Activated CD4-positive, alpha-beta T cell treated with anti-CD3 and anti-CD28 coated beads, Interleukin-2, amount 10 ng/mL, durations not matched to agents 7 days and 5 days (primary cell): ENCODE data around the gene NUDT21. TPM values are rescaled to one million over a fixed set of nuclear protein-coding genes. Genes with fewer than 3 reads are reported as not detected.

Source experiments
- CTCF ChIA-PET: fragments of 350-600 bp; sonication (Branson Sonifier 250); formaldehyde crosslinking; loops from one replicate; lab custom pipeline; 2021; ENCODE audit warnings: antibody characterized with exemption; lab: Charles Lee
- POLR2A ChIA-PET: fragments of 350-600 bp; sonication (Branson Sonifier 250); formaldehyde crosslinking; loops from one replicate; lab custom pipeline; 2021; ENCODE audit warnings: antibody characterized with exemption; lab: Charles Lee
- DNase-seq: peaks from one replicate; pipeline ENCODE4 v3.0.0-alpha.2; 2020
- H3K27ac Mint-ChIP-seq: one replicate; pipeline ENCODE4 v1.8.0; 2021; ENCODE audit warnings: mild to moderate bottlenecking, moderate library complexity, mixed read lengths
- H3K27me3 Mint-ChIP-seq: one replicate; pipeline ENCODE4 v1.8.0; 2021; ENCODE audit warnings: mixed read lengths
- H3K36me3 Mint-ChIP-seq: one replicate; pipeline ENCODE4 v1.8.0; 2021; ENCODE audit warnings: low read depth, mixed read lengths
- H3K4me1 Mint-ChIP-seq: one replicate; pipeline ENCODE4 v1.8.0; 2021; ENCODE audit warnings: mixed read lengths
- H3K4me3 Mint-ChIP-seq: one replicate; pipeline ENCODE4 v1.8.0; 2021; ENCODE audit warnings: mild to moderate bottlenecking, moderate library complexity, mixed read lengths
- H3K9me3 Mint-ChIP-seq: one replicate; pipeline ENCODE4 v1.8.0; 2021; ENCODE audit warnings: mixed read lengths
- total RNA-seq, 2 experiments: library from RNA; stranded (reverse); gene quantifications; one replicate each; pipeline ENCODE4 v1.2.3, GENCODE V29; 2021

NUDT21 gene
- total RNA-seq, 2 experiments from 2014 or later = 213 to 241 TPM

DNA sequence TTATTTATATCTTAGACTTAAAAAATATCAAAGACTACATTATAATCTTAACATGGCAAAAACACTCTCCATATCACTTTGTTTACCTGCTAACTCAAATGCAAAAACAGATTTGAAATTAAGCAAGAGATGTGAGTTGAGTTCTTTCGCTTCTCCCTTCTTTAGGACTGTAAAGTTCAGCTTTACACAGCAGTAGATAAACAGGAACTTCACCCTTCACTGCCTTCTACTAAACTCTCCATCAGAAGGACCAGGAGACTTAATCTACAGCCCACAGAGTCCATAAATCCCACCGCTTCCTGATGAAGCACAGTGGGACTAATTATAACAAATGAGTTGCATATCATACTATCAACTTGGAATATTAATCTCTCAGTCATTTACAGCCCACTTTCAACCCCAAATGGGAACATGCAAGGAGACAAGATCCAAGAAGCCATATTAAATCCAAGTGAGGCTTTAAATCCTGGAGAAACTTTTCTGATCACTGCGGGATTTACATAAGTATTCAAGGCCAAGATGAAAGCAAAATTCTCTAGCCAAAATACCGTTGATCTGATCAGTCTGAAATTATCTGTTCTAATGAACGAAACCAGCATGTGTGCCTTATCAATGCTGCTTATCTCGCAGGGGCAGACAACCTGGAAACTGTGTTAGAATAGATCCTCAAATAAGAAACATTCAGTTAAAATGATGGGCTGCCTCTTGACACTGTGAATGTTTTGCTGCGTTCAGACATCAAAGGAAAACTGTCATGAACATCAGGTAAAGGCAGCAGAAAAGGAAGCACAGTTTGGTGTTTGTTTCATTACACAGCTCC, 27.3 kb downstream of the NUDT21 start:
- Mint-ChIP-seq H3K36me3 (peaks cover 6% of the 10 kb centered on the region), H3K4me1 (peaks cover 50% of the 10 kb centered on the region), H3K27me3 (no peaks in the 10 kb centered on the region), H3K27ac (peak overlapping the region; percentile 87), H3K9me3 (no peaks in the 10 kb centered on the region), H3K4me3 (peak overlapping the region; percentile 92)
- POLR2A ChIA-PET = no interaction called here
- DNase-seq = peak; percentile 20
- CTCF ChIA-PET = no interaction called here

DNA sequence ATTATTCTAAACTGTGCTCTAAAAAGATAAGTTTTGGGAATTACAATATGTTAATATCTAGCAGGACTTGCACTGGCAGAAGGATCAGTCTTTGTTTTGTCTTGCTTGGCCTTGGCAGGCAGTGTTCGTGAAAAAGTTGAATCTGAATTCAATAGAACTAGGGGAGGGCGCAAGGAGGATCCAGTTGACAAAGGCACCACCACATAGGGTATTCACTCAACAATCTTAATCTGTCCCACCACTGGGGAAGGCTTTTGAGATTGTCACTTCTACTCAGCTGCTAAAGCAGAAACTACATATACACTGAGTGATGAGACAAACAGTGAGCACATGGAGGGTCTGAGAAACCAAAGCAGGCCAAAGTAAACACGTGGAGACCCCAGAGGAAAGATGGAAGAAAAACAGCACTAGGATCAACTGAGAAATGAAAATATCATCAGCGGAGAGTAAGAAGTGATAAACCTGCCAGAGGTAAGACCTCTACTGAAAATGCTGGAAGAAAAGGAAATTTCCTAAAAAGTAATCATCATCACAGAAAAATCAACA, 28.2 kb downstream of the NUDT21 start:
- Mint-ChIP-seq H3K27ac (no peak overlapping the region), H3K4me1 (peaks cover 44% of the 10 kb centered on the region), H3K27me3 (no peaks in the 10 kb centered on the region), H3K36me3 (peaks cover 8% of the 10 kb centered on the region), H3K9me3 (no peaks in the 10 kb centered on the region), H3K4me3 (peak overlapping the region; percentile 7)
- POLR2A ChIA-PET = no interaction called here
- CTCF ChIA-PET = no interaction called here
- DNase-seq = no peak

DNA sequence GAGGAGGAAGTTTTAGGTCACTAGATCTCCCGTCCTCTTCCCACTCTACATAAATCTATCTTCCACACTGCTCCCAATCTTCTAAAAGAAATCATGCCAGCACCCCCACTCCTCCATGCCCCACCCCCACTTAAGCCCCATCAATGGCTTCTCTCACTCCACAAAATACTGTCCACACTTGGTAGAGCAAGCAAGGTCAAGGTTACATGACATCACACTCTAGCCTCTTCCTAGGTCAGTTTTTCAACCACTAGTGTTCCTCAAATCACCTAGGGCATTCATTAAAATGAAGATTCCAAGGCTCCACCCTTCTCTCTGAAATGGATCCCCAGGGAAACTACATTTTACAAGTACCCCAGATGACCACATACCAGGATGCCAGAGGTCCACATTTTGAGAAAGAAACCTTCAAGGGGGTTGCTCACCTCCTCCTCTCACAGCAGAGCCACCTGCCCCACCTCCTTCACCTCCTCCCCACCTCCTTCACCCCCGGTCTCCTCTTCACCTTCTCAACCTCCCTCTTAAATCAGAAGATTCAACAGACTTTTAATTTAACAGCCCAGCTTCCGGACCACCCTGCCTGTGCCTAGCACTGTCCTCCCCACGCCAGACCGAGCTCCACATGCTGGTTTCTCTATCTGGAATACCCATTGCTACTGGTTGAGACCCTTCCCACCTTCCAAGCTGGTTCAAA, 29.0 kb downstream of the NUDT21 start:
- no peaks in the 10 kb centered on the region for H3K9me3 Mint-ChIP-seq
- no peak overlapping the region for H3K27ac Mint-ChIP-seq
- H3K4me1 Mint-ChIP-seq = peaks cover 42% of the 10 kb centered on the region
- peaks cover 8% of the 10 kb centered on the region for H3K36me3 Mint-ChIP-seq
- no peaks in the 10 kb centered on the region for H3K27me3 Mint-ChIP-seq
- no peak for DNase-seq
- no peak overlapping the region for H3K4me3 Mint-ChIP-seq
- ChIA-PET CTCF (interaction anchor here (0.5 kb wide), 1 partner anchor 1105 kb away, joined by 4 read pairs; no protein-coding TSS in a partner anchor), POLR2A (no interaction called here)

DNA sequence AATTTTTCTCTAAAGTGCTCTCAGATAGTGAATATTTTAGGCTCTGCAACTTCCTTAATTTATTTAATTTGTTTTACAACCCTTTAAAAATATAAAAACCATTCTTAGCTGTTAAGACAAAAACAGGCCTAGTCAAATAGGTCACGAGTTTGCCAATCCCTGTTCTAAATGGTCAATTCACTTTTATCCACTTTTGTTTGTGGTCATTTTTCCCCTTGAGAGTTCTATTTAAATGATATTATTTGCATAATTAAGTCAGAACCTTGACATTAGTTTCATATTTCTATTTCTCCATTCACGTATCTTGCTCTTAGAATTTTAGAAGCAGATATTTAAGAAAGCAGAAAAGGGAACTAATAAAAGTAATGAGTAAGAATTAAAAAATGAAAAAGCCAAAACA, 29.8 kb downstream of the NUDT21 start:
- H3K9me3 Mint-ChIP-seq = no peaks in the 10 kb centered on the region
- no peak for DNase-seq
- ChIA-PET POLR2A (no interaction called here), CTCF (no interaction called here)
- no peak overlapping the region for H3K4me3 Mint-ChIP-seq
- no peaks in the 10 kb centered on the region for H3K27me3 Mint-ChIP-seq
- H3K4me1 Mint-ChIP-seq = peaks cover 39% of the 10 kb centered on the region
- peaks cover 8% of the 10 kb centered on the region for H3K36me3 Mint-ChIP-seq
- no peak overlapping the region for H3K27ac Mint-ChIP-seq

DNA sequence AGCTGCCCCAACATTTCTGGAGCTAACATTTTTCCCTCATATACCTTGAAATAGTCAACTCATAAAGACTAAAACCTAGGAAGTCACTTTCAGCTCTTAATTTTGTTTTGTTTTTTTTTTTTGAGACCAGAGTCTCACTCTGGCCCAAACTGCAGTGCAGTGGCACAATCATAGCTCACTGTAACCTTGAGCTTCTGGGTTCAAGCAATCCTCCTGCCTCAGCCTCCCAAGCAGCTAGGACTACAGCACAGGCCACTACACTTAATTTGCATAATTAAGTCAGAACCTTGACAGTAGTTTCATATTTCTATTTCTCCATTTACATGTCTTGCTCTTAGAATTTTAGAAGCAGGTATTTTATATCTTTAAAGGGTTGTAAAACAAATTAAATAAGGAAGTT, 30.5 kb downstream of the NUDT21 start:
- Mint-ChIP-seq H3K4me3 (no peak overlapping the region), H3K36me3 (peaks cover 12% of the 10 kb centered on the region), H3K9me3 (no peaks in the 10 kb centered on the region), H3K27ac (no peak overlapping the region), H3K27me3 (no peaks in the 10 kb centered on the region), H3K4me1 (peaks cover 39% of the 10 kb centered on the region)
- DNase-seq = no peak
- ChIA-PET CTCF (interaction anchor here (0.6 to 2.2 kb wide), 3 partner anchors 9 to 1698 kb away, joined by 3 to 8 read pairs (median 6); no protein-coding TSS in a partner anchor), POLR2A (no interaction called here)

DNA sequence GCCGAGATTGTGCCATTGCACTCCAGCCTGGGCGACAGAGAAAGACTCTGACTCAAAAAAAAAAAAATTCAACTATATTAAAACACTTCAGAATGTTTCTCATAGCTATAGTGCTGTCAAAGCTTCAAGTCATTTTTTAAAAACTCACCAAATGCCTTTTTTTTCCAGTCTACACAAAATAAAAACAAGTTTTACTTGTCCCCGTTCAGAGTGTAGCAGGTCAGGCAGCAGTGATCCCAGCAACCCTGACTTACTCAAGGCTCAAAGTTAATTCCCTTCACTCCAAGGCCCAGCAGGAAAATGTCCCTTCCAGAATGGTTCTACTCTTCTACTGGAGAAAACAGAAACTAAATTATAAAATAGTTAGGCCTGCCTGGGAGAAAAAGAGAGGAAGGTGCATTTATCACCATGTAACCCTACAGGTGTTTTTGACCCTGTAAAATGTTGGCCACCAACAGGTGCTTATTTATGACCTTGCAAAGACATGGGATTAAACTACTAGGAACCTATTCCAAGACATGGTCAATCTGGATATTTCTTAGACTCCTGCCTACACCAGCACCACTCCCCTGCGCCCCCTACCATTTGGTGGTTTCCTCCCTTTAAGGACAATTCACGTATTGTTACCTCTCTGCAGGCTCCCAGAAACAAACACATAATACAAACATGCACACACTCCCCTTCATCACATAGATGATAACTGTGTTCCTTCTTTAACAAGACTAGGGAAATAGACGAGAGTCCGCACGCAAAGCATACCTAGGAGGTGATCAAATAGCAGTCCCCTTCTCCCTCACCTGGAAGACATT, 31.2 kb downstream of the NUDT21 start:
- Mint-ChIP-seq H3K27ac (no peak overlapping the region), H3K4me1 (peaks cover 39% of the 10 kb centered on the region), H3K36me3 (peaks cover 12% of the 10 kb centered on the region), H3K9me3 (no peaks in the 10 kb centered on the region), H3K4me3 (no peak overlapping the region), H3K27me3 (no peaks in the 10 kb centered on the region)
- ChIA-PET CTCF (interaction anchor here (0.6 to 2.2 kb wide), 3 partner anchors 9 to 1699 kb away, joined by 3 to 8 read pairs (median 6); no protein-coding TSS in a partner anchor), POLR2A (no interaction called here)
- DNase-seq = no peak

DNA sequence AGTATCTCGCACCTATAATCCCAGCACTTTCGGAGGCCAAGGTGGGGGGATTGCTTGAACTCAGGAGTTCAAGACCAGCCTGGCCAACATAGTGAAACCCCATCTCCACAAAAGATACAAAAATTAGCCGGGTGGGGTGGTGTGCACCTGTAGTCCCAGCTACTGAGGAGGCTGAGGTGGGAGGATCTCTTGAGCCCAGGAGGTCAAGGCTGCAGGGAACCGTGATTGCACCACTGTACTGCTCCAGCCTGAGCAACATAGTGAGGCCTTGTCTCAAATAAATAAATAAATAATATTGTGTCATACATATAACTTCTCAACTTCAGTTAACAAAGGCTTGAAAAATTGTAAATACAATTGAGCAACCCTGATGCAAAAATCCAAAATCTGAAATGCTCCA, 34.0 kb downstream of the NUDT21 start:
- Mint-ChIP-seq H3K27ac (no peak overlapping the region), H3K4me1 (peaks cover 18% of the 10 kb centered on the region), H3K4me3 (no peak overlapping the region), H3K9me3 (no peaks in the 10 kb centered on the region), H3K36me3 (peaks cover 13% of the 10 kb centered on the region), H3K27me3 (no peaks in the 10 kb centered on the region)
- DNase-seq = no peak
- CTCF ChIA-PET = no interaction called here
- POLR2A ChIA-PET = no interaction called here

DNA sequence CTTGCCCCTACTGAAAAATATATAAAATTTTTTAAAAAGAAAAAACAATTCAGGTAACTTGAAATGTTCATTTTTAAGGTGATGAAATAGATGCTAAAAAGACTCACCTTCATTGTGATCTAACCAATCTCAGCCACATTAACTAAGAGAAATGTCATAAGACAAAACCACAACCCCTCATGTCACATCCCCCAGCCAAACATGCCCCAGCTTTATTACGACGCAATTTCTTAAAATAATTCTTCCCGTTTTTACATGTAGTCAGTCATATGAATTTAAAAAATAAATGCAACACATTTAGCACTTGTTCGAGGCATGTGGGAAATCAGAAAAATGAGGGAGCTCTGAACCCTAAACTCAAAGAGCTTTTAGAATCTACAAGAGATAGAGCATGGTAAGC, 35.3 kb downstream of the NUDT21 start:
- ChIA-PET CTCF (no interaction called here), POLR2A (no interaction called here)
- Mint-ChIP-seq H3K4me3 (no peak overlapping the region), H3K27ac (no peak overlapping the region), H3K27me3 (no peaks in the 10 kb centered on the region), H3K4me1 (peaks cover 12% of the 10 kb centered on the region), H3K9me3 (no peaks in the 10 kb centered on the region), H3K36me3 (peaks cover 19% of the 10 kb centered on the region)
- no peak for DNase-seq

DNA sequence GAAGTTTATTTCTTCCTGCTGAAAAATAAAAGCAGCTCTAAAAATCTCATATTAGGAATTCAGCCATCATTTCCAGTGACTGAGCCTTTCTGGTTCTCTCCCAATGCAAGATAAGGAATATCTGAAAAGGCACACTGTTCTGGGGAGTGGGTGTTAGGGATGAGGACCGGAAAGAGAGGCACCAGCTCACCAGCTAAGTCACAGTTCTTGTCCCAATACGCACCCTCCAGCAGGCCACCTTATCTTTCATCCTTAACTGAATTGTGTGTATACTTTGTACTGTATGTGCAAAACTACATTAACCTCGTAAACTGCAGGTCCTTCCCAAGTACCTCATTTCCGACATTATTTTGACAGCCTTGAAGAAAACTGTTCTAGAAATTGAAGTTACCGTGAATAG, 36.8 kb downstream of the NUDT21 start:
- ChIA-PET POLR2A (no interaction called here), CTCF (interaction anchor here (1.2 kb wide), 1 partner anchor 25 kb away, joined by 3 read pairs; no protein-coding TSS in a partner anchor)
- Mint-ChIP-seq H3K4me1 (peaks cover 5% of the 10 kb centered on the region), H3K4me3 (no peak overlapping the region), H3K36me3 (peaks cover 23% of the 10 kb centered on the region), H3K27ac (no peak overlapping the region), H3K27me3 (no peaks in the 10 kb centered on the region), H3K9me3 (no peaks in the 10 kb centered on the region)
- no peak for DNase-seq

DNA sequence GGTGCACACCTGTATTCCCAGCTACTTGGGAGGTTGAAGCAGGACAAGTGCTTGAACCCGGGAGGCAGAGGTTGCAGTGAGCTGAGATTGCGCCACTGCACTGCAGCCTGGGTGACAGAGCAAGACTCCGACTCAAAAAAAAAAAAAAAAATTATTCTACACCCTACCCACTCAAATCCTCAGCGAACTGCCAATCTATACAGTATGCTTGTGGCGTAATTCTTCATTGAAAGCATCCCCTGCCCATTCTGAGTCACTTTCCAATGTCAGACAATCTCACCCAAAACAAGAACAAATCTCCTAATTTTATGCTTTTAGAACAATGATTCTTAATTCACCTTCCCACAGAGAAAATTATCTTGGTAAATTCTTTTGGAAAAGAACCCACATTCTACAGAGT, 37.8 kb downstream of the NUDT21 start:
- Mint-ChIP-seq H3K27me3 (no peaks in the 10 kb centered on the region), H3K9me3 (no peaks in the 10 kb centered on the region), H3K36me3 (peaks cover 28% of the 10 kb centered on the region), H3K4me1 (peaks cover 4% of the 10 kb centered on the region), H3K27ac (no peak overlapping the region), H3K4me3 (no peak overlapping the region)
- ChIA-PET CTCF (interaction anchor here (1.2 kb wide), 1 partner anchor 24 kb away, joined by 3 read pairs; no protein-coding TSS in a partner anchor), POLR2A (no interaction called here)
- no peak for DNase-seq

DNA sequence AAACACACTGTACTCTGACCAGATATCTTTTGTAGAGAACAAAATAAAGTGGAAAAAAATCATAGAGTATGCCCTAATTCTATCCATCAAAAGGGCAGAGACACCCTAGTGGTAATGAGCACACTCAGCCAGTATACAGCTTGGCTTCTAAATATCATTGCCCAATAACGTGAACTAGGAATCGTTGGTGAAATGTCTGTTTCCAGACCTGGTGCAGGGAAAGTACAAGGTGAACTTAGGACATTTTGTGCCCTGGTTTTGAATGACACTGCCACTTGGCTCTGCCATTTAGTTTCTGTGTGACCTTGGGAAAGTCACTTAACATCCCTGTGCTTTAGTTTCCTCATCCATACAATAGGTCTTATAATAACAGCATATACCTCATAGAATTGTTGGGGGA, 39.5 kb downstream of the NUDT21 start:
- Mint-ChIP-seq H3K4me1 (peaks cover 4% of the 10 kb centered on the region), H3K27me3 (no peaks in the 10 kb centered on the region), H3K4me3 (no peak overlapping the region), H3K36me3 (peaks cover 29% of the 10 kb centered on the region), H3K9me3 (no peaks in the 10 kb centered on the region), H3K27ac (no peak overlapping the region)
- ChIA-PET CTCF (interaction anchor here (0.6 to 1.5 kb wide), 2 partner anchors 9 to 20 kb away, joined by 3 to 6 read pairs; no protein-coding TSS in a partner anchor), POLR2A (no interaction called here)
- no peak for DNase-seq

DNA sequence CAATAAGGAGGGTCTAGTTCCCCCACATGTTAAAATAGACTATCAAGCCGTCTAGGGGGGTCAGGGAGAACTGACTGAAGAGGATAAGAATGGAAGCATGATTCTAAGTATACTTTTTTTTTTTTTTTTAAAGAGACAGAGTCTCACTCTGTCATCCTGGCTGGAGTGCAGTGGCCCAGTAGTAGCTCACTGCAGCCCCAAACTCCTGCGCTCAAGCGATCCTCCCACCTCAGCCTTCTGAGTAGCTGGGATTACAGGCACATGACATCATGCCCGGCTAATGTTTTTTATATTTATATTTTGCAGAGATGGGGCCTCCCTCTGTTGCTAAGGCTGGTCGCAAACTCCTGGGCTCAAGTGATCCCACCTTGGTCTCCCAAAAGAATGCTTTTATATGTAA, 40.0 kb downstream of the NUDT21 start:
- Mint-ChIP-seq H3K9me3 (no peaks in the 10 kb centered on the region), H3K27me3 (no peaks in the 10 kb centered on the region)

More for the DNA sequence above, 40.0 kb downstream of the NUDT21 start:
- Mint-ChIP-seq H3K4me3 (no peak overlapping the region), H3K36me3 (peaks cover 29% of the 10 kb centered on the region), H3K4me1 (peaks cover 4% of the 10 kb centered on the region), H3K27ac (no peak overlapping the region)
- ChIA-PET CTCF (interaction anchor here (0.6 to 1.5 kb wide), 2 partner anchors 9 to 21 kb away, joined by 3 to 6 read pairs; no protein-coding TSS in a partner anchor), POLR2A (no interaction called here)
- DNase-seq = no peak
